GM21723 (cell line): ENCODE measurements around the gene SIN3A.
"Not testable (repeated sequence)": the region's sequence is repeated elsewhere in the genome, so short reads cannot be mapped to it uniquely, and the experiment has no call there.

Experiments
- ATAC-seq: cut with Tn5 transposase; IDR thresholded peaks from one replicate; pipeline ENCODE4 v1.9.1; 2021; ENCODE audit warnings: mild to moderate bottlenecking, moderate library complexity; ENCODE audit not compliant: unreplicated experiment

SIN3A gene

DNA sequence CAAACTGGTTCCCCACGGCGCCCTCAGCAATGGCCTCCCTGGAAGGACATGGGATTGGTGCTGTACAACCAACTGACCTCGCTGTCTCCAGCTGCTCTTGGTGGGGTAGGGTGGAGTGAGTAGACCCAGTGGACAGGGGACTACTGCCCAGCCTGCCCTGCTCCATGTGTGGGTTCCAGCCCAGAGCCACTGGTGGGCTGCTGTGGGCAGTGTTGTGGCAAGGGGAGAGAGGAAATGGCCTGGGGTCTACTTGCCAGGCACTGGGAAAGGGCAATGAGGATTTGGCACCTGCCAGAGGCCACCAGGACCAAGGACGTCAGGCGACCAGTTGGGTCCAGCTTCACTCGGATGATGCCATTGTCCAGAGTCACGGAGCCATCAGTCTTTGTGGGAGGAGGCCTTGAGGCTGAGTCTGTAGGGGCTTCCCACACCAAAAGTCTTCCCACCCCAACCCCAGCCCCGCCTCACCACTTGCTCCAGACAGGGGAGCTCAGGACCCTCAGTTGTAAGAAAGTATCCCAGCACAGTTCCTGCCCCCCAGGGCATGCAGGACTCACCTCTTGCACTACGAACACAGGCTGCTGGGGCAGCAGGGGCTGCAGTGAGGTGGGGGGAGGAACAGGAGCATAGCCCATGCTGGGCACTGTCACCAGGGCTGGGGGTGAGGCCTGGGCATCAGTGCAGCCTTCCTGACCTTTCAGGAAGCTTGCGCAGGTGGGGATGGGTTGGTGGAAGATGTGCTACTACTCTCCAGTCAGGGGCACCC is 92.5 kb downstream of the SIN3A start:
- no peak for ATAC-seq

DNA sequence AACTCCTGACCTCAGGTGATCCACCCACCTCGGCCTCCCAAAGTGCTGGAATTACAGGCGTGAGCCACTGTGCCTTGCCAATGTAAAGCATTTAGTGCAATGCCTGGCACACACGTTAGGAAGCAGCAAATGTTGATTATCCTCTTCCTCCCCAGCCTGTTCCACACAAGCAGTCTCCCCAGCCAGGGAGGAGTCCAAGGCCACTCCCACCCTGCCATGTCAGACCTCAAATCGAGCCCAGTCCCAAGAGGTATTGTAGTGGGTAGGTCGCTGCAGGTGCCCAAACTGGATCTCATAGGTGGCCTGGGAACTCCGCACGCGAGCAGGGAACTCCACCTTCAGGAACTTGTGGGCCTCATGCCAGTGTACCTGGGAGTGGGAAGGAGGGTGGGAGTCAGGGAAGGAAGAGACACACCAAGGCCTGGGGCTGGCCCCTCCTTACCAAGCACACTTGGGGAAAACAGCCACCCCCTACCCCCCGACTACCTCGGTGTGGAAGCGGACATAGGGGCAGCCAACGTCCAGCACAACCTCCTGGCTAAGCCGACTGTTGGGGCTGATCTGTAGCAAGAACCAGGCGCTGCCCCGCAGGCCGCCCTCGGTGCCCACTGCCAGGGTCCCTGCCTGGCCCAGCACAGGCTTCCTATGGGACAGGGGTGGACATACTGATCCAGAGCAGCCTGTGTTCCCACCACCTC is 93.4 kb downstream of the SIN3A start:
- ATAC-seq = no peak

DNA sequence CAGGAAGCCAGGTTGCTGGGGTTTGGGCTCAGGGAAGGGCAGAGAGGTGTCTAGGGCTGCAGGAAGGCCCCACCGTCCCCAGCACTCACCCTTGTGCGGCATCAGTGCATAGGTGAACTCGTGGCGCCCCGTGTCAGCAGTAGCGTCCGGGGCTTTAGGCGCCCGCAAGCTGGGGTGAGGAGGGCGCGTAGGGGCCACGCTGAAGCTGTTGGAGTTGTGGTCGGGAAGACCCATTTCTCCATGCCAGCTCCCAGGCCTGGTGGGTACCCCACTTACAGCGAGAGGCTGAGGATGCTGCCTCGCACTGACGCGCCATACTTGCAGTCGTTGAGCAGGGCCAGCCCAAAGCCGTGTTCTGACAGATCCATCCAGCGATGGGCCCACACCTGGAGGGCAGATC is 95.0 kb downstream of the SIN3A start:
- no peak for ATAC-seq

DNA sequence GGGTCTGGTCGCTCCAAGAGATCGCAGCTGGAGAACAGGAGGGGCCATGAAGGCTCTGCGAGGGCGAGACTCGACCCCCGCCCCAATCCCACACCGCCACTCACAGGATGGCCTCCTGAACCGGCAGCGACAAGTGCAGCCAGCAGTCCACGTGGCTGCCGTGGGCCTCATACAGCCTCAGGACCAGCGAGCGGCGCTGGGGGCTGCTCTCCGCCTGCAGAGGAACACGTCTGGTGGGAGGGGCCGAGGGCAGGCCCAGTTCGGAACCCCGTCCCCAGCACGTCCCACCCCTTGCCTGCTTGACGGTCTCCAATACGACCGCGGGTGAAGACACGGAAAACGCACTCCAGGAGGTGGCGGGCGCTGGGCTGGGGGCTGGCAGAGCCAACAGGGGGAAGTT is 95.5 kb downstream of the SIN3A start:
- no peak for ATAC-seq

DNA sequence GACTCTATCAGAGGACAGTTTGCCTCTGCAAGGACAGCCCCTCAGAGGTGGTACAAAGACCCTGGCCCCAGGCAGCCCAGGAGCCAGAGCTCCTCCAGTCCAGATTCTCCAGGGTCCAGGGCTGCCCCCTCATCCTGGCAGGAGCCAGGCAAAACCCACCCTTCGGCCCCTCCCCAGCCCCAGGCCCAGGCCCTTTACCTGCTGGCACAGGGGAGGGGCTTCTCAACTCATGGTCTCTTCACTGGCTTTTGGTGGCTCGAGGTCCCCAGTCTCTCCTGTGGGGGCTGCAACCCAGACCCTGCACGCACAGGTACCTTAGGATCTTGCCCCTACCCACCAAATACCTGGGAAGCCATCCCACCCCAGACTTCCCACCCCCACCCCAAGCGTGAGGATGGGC is 96.1 kb downstream of the SIN3A start:
- ATAC-seq = no peak

DNA sequence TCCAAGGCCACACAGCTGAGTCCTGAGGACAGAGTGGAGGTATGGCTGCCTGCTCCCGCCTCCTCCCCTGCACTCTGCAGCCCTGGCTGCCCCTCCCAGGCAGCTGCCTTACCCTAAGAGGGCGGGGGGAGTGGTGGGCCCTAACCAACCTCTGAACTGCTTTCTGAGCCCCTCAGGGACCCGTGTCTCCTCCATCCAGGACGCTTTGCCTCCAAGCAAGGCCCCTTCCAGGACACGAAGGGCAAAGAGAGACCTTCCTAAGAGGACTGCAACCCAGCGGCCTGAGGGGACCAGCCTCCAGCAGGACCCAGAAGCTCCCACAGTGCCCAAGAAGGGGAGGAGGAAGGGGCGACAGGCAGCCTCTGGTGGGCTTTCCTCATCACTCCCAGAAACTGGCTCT is 97.0 kb downstream of the SIN3A start:
- no peak for ATAC-seq

DNA sequence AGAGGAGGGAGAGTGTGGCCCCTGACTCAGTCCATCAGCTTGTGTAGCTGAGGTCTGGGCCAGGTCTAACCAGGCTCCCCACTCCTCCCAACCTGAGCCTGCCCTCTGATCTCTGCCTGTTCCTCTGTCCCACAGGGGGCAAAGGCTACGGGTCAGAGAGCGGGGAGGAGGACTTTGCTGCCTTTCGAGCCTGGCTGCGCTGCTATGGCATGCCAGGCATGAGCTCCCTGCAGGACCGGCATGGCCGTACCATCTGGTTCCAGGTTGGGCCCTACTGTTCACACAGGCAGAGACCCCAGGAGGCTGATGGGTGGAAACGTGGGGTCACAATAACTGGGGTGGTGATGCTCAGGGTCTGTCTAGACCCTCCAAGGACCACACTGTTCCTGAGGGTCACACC is 97.9 kb downstream of the SIN3A start:
- ATAC-seq = no peak

DNA sequence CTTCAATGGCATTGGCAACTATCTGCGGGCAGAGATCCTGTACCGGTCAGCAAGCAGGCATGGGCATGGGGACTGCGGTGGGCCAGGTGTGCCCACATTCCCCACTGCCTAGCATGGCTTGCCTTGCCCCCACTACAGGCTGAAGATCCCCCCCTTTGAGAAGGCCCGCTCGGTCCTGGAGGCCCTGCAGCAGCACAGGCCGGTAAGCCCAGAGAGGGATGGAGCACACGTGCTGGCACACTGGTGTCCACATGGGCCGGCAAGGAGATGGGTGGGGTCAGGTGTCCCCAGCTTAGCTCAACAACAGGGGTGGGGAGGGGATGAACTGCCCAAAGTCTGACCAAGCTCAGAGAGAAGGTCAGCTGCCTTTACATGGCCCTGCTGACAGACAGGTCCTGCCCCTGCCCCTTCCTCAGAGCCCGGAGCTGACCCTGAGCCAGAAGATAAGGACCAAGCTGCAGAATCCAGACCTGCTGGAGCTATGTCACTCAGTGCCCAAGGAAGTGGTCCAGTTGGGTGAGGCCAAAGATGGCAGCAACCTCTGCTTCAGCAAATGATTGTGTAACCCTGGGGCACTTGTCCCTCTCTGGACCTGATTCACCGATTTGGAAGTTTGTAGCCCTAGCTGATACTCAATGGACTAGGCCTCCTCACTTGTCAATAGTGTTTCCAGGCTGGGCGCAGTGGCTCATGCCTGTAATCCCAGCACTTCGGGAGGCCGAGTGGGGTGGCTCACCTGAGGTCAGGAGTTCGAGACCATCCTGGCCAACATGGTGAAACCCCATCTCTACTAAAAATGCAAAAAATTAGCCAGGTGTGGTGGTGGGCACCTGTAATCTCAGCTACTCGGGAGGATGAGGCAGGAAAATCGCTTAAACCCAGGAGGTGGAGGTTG is 99.1 kb downstream of the SIN3A start:
- no peak for ATAC-seq

DNA sequence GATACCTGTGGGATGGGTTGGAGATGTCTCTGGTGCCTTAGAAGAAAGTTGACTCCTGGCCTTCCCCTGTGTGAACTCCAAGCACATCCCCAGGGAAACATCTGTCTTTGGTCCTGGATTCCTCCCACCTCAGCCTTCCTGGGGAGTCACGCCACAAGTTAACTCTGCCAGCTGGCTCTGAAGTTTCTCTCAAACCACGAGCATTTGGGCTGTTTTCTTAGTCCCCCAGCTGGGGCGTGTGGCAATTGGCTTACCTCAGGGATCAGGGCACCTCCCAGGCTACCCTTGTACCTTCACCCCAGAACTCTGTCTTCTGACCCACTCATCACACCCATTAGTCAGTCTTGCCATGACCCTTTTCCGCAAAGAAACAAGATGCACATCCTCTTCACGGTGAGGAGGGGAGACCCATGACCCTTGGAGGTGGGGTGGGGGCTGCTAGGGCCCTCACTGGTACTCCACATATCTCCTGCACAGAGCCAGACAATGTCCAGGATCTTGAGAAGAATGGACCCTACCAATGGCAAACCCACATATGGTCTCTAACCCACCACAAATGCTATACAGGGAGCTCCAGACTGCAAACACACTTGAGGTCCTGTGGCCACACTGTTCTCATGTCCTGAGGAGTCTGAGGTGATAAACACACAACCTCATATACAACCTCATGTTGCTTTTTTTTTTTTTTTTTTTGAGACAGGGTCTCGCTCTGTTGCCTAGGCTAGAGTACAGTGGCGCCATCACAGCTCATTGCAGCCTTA is 100.7 kb downstream of the SIN3A start:
- ATAC-seq = no peak

DNA sequence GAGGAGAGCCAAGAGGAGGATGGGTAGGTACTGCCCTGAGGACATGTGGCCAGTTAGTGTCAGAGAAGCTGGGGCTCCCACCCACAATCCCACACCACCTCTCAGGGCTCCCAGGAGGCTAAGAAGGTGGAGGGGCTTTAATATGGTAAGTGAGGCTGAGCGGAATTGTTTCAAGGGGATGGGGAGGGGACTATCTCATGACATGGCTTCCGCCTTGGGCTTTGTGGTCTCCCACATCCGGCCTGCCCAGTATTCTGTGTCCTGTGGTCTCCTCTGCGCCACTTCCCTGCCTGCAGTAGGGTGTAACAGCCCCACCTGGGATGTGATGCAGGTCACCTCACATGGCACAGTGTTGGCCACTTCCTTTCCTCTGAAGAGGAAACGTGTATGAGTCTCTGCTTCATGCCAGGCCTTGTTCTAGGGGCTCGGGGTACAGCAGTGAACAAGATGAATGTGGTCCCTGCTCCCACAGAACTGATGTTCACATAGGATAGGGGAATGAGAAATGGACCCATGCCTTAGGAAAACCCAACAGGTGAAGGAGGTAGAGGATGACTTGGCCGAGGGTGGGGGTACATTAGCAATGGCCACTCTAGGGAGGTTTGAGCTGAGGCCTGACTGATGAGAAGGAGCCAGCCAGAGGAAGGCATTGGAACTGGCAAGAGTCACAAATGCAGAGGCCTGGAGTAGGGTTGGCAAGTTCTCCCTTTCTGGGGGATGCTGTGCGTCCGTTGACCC is 101.5 kb downstream of the SIN3A start:
- ATAC-seq = peak; percentile 45

DNA sequence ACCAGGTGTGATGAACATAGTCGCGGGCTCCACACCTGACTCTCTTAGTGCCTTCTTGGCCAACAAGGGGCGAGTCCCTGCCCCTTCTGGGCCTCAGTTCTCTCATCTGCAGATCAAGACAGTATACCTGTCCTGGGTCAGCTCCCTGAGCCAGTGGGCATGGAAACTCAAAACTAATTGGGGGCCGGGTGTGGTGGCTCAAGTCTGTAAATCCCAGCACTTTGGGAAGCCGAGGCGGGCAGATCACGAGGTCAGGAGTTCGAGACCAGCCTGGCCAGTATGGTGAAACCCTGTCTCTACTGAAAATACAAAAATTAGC is 102.2 kb downstream of the SIN3A start:
- ATAC-seq = not testable (repeated sequence)

DNA sequence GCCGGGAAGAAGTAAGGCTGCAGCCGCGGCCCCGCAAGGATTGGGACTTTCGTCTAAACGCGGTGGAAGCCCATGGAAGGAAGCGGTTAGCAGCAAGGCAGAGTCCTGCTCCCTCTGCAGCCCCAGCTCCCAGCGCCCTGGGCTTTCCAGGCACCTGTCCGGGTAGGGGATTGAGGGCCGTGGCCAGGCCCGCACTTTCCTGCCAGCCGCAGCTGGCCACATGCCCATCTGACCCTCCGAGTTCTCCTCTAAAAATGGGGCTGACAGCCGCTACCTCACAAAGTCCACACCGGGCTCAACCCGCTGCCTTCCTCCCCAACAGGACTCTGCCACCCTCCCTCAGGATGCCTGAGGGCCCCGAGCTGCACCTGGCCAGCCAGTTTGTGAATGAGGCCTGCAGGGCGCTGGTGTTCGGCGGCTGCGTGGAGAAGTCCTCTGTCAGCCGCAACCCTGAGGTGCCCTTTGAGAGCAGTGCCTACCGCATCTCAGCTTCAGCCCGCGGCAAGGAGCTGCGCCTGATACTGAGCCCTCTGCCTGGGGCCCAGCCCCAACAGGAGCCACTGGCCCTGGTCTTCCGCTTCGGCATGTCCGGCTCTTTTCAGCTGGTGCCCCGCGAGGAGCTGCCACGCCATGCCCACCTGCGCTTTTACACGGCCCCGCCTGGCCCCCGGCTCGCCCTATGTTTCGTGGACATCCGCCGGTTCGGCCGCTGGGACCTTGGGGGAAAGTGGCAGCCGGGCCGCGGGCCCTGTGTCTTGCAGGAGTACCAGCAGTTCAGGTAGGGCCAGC is 102.7 kb downstream of the SIN3A start:
- ATAC-seq = no peak

DNA sequence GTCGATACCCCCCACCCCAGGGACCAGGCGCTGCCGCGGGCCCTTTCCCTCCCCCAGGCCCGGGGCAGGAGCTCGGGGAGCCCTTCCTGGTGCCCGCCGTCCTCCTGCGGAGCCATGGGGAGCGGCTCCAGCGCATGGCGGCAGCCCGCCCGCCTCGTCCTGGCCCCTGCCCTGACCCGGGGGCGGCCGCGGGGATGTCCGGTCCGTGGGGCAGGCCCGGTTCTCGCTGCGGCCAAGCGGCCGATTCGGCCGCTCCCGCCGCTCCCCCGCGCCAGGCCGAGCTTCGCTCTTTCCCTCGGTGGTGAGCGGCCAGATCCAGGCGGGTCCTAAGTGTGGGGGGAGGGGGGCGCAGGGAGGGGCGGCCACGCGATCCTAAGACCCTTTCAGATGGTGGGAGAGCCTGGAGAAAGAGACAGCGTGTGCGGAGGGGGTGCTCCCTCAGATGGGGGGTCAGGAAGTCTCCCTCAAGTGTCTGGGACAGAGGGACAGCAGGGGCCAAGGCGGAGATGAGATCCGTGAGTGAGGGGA is 103.4 kb downstream of the SIN3A start:
- ATAC-seq = no peak

DNA sequence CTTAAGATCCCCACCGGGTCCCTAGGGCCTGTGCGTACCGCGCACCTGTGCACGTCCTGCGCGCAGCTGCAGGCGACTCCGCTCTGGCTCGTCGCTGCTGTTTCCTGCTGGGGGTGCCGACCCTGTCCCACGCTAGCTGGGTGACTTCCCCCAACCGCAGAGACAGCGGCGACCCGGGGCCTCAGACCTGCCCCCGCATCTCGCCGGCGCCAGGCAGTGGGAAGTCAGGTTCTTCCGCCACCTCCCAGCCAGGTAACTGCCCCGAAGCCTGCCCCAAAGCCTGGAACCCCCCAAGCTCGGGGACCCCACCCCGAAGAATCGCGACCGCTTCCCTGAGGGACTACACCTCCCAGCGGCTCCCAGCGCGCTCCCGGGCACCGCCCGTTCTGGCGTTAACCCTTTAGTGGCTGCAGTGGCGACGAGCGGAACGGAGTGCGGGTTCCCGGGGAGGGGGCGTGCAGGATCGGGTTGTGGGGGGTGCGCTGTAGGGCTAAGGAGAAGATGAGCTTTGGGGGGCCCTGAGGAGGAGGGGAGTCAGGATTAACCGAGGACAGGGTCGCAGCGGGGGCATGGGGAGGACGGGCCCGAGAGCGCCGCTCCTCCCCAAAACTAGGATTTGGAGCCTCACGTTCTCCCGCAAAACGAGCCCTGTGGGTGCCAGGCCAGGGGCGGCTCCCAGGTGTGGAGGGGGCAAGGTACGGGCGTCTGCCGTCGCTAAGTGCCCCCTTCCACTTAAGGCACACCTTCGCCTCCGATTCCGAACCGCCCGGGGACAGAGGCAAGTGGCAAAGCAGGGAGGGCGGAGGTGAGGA is 104.1 kb downstream of the SIN3A start:
- ATAC-seq = no peak

DNA sequence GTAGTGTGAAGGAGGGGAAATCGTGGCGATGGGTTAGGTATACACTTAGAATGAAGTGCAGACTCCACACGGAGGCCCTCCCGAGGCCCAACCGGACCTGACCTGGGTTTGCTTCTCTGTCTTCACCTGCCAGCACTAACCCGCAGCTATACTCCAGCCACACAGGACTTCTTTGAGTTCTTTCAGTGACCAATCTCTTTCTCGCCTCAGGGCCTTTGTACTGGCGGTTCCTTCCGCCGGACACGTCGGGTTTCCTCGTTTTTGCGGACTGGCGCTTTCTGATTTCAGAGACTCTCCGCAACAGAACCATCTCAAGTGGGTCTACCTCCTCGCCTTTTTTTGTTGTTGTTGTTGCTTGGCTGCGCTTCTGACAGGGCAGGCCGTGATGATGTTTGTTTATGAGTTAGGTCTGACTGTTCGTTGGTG is 104.7 kb downstream of the SIN3A start, which contains the start of gene NEIL1:
NEIL1 (plus strand) TSS at position 244 of the 426 bp plus-strand sequence. CDS start 1,867 bp downstream, outside the sequence.
- ATAC-seq = no peak

DNA sequence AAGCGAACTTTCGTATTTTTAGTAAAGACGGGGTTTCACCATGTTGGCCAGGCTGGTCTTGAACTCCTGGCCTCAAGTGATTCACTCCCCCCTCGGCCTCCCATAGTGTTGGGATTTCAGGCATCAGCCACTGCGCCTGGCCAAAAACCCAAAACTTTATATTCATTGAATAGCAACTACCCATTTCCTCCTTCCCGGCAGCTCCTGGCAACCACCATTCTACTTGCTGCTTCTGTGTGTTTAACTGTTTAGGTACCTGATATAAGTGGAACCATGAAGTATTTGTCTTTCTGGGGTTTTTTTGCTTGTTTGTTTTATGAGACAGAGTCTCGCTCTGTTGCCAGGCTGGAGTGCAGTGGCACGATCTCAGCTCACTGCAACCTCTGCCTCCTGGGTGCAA is 107.5 kb downstream of the SIN3A start:
- ATAC-seq = not testable (repeated sequence)

DNA sequence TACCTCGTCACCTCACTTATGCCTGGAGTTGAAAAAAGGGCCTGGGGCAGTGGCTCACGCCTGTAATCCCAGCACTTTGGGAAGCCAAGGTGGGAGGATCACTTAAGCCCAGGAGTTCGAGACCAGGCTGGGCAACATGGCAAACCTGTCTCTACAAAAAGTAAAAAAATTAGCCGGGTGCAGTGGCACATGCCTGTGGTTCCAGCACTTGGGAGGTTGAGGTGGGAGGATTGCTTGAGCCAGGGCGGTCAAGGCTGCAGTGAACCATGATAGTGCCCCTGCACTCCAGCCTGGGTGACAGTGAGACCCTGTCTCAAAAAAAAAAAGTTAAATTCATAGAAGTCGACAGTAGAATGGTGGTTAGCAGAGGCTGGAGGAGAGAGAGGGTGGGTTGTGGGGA is 109.3 kb downstream of the SIN3A start:
- ATAC-seq = no peak

DNA sequence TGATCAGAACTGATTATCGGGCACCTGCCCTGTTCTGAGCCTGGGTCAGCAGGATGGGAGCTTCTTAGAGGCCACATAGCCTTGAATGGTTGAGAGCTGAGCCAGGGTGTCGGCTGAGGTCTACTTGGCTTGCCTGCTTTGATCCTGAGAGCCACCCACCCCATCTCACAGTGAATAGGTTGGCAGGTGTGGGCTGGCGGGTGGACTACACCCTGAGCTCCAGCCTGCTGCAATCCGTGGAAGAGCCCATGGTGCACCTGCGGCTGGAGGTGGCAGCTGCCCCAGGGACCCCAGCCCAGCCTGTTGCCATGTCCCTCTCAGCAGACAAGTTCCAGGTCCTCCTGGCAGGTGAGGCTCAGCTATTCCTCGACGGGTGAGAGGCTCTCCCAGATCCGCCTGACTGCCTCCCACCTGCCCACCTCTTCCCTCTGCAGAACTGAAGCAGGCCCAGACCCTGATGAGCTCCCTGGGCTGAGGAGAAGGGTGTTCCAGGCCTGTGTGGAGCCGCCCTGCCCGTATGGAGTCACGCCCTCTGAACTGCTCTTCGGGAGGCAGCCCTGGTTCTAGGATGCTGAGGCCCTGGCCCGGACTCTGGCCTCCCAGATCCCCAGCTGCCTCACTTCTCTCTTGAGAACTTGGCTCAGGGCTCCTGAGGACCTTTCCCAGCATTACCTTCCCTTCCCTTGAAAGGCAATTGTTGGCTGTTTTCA is 111.8 kb downstream of the SIN3A start:
- no peak for ATAC-seq
